Esophagus (tissue), 2 donors: ENCODE results near the gene CCDC107. TPM values are rescaled to one million over a fixed set of nuclear protein-coding genes. Genes with fewer than 3 reads are reported as not detected.

ENCODE experiments used
- H3K27ac ChIP-seq, 2 donors: one replicate each; pipeline ENCODE4 v1.5.1; 2013; ENCODE audit warnings: low read depth in 2 of 2, mild to moderate bottlenecking in 2 of 2, inconsistent platforms in 1 of 2, low read length in 1 of 2, moderate library complexity in 1 of 2
- H3K27me3 ChIP-seq, 2 donors: one replicate each; pipeline ENCODE4 v1.6.1; 2013; ENCODE audit warnings: low read length in 2 of 2, control low read depth in 1 of 2, mild to moderate bottlenecking in 1 of 2; ENCODE audit not compliant: insufficient read depth in 2 of 2, control insufficient read depth in 1 of 2
- H3K36me3 ChIP-seq, 2 donors: one replicate each; pipeline ENCODE4 v1.6.1; 2013; ENCODE audit warnings: low read length in 1 of 2; ENCODE audit not compliant: control insufficient read depth in 2 of 2, insufficient read depth in 2 of 2
- H3K4me1 ChIP-seq, 2 donors: one replicate each; pipeline ENCODE4 v1.6.1; 2013; ENCODE audit warnings: low read length in 1 of 2; ENCODE audit not compliant: control insufficient read depth in 2 of 2, insufficient read depth in 2 of 2
- H3K4me3 ChIP-seq, 2 donors: one replicate each; pipeline ENCODE4 v1.5.1; 2013; ENCODE audit warnings: low read length in 2 of 2, mild to moderate bottlenecking in 2 of 2, low read depth in 1 of 2, moderate library complexity in 1 of 2
- H3K9me3 ChIP-seq, 2 donors: one replicate each; pipeline ENCODE4 v1.6.1; 2013; ENCODE audit warnings: mild to moderate bottlenecking in 2 of 2, low read depth in 1 of 2, low read length in 1 of 2, moderate library complexity in 1 of 2; ENCODE audit not compliant: control insufficient read depth in 2 of 2, insufficient read depth in 1 of 2
- WGBS, 2 donors: extraction: QIAGEN DNeasy Blood & Tissue Kit; methylation state at CpG; one replicate each; pipeline ENCODE4 v1.1.7; 2013; 5-methylcytosine and 5-hydroxymethylcytosine counted together
- polyA plus RNA-seq, 2 donors: library from polyadenylated mRNA; stranded (reverse); fragments of 200-250 nt; gene quantifications; one replicate each; pipeline ENCODE4 v1.2.3, GENCODE V29; 2013
- donor health status: healthy with polysubstance abuse.
- donor health status: Bipolar disorder and iron deficiency.

CCDC107 gene
- polyA plus RNA-seq, 2 donors, result 17.3 to 21.1 TPM

DNA sequence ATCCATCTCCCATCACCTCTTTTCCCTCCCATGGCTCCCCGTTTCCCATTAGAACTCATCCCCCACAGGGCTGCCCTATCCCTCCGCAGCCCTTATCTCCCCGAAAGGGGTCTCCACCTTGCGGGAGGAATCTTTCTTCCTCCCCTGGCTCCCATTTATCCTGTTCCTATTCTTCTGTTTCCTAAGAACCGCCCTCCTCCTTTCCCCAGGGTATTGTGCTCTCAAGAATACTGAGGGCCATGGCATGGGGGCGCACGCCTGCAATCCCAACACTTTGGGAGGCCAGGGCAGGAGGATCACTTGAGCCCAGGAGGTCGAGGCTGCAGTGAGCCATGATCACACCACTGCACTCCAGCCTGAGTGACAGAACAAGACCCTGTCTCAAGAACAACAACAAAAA lies 40.5 kb upstream of the CCDC107 start:
- 75 to 81% methylated on average over 8 of the region's 8 CpGs for WGBS, 2 donors
- Histone ChIP-seq H3K27me3 (no peaks in the 10 kb centered on the region), H3K4me3 (no peak overlapping the region), H3K36me3 (no peaks in the 10 kb centered on the region), H3K4me1 (peaks cover 0 to 6% of the 10 kb centered on the region in 2 donors), H3K9me3 (no peaks in the 10 kb centered on the region), H3K27ac (peak overlapping the region in 1 of 2 donors; percentile 51)

GRCh38 chr9:35618325-35618727 lies 39.8 kb upstream of the CCDC107 start, which contains the start of gene CD72:
Gene CD72 (minus strand): TSS chr9:35618413. CDS start chr9:35618303, 110 bp downstream.
- H3K4me1 ChIP-seq, result peaks cover 0 to 6% of the 10 kb centered on the region in 2 donors
- H3K36me3 ChIP-seq, result no peaks in the 10 kb centered on the region
- no peaks in the 10 kb centered on the region for H3K9me3 ChIP-seq
- H3K4me3 ChIP-seq, result peak within 1 kb of the TSS; percentile 21 to 38
- peak within 1 kb of the TSS; percentile 21 to 51 for H3K27ac ChIP-seq
- 81 to 86% methylated on average over 7 of the region's 7 CpGs for WGBS, 2 donors
- H3K27me3 ChIP-seq, result no peaks in the 10 kb centered on the region

DNA sequence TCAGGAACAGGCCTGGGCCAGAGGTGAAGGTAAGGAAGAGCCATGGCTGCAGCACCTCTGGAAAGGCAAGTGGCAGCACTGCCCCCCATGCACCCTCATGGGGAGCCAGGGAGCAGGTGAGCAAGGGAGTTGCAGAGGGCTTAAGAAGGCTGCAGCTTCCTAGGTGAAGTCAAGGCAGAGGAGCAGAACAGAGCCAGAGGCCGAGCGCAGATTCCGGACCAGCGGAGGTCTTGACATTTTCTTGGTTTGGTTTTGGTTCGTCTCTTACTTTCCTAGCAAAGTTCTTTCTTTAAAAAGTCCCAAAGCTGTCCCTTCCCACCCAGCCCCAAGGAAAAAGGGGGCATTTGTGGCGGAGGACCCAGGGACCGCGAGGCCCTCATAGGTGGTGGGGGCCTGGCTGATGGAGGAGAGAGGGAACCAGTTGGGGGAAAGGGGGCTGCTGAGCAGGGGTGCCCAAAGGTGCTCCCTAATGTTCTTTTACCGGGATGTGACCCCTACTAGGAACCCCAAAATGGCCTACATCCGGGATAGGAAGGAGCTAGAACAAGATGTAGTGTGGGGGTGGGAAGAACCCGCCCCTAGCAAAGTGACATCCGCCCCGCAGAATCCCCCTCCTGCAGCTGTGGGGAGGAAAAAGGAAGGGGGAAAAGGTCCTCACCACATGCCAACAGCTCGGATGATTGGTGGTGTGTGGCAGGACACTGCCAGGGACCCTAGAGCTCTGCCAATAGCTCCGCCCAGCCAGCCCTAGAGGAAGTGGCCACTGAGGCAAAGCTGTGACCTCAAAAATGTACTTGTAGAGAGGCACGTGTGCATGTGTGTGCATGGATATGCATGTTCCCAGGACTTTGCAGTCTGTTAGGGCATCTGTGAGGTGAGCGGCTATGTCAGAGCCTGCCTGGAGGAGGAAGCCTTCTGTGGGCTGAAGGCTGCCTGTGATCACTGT lies 39.0 kb upstream of the CCDC107 start:
- Histone ChIP-seq H3K36me3 (no peaks in the 10 kb centered on the region), H3K4me1 (peaks cover 0 to 6% of the 10 kb centered on the region in 2 donors), H3K27me3 (no peaks in the 10 kb centered on the region), H3K4me3 (no peak overlapping the region), H3K9me3 (no peaks in the 10 kb centered on the region), H3K27ac (peak overlapping the region in 1 of 2 donors; percentile 21)
- 85 to 86% methylated on average over 17 of the region's 17 CpGs for WGBS, 2 donors

DNA sequence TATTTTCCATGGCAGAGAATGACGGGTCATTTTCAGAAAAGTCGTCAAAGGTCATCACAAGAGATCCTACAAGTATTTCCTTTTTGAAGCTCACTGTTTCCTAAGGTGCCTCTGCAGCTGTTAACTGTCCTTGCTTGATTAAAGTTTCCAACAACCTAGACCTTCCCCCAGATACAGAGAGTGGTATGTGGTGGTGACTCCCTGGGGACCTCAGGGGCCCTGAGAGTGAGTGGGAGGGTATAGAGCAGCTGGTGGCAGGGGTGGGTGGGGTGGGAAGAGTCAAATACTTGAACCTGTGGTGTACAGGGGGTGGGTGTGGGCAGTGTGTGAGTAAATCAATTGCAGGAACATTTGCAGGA lies 38.3 kb upstream of the CCDC107 start:
- Histone ChIP-seq H3K4me1 (peaks cover 0 to 6% of the 10 kb centered on the region in 2 donors), H3K27ac (no peak overlapping the region), H3K27me3 (no peaks in the 10 kb centered on the region), H3K36me3 (no peaks in the 10 kb centered on the region), H3K4me3 (no peak overlapping the region), H3K9me3 (no peaks in the 10 kb centered on the region)
- 55 to 59% methylated on average over 2 of the region's 2 CpGs for WGBS, 2 donors

DNA sequence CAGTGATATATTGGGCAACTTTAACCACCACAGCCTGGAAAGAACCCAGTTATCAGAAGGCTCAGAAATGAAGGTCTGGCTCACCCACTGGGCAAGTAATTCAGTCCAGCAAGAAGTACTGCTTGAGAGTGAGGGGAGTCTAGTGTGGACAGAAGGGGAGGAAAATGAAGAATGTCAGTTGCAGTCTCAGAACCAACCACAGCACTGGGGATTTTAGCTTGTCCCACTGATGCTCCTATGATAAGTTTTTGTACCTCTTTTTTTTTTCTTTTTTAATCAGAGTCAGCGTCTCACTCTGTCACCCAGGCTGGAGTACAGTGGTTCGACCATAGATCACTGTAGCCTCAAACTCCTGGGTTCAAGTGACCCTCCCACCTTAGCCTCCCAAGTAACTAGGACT lies 30.5 kb upstream of the CCDC107 start:
- Histone ChIP-seq H3K36me3 (no peaks in the 10 kb centered on the region), H3K9me3 (no peaks in the 10 kb centered on the region), H3K4me3 (no peak overlapping the region), H3K27ac (no peak overlapping the region), H3K27me3 (no peaks in the 10 kb centered on the region), H3K4me1 (no peaks in the 10 kb centered on the region)
- 85 to 89% methylated on average over 2 of the region's 2 CpGs for WGBS, 2 donors

GRCh38 chr9:35628389-35628991 lies 29.6 kb upstream of the CCDC107 start:
- Histone ChIP-seq H3K36me3 (no peaks in the 10 kb centered on the region), H3K9me3 (no peaks in the 10 kb centered on the region), H3K4me1 (no peaks in the 10 kb centered on the region), H3K27ac (no peak overlapping the region), H3K27me3 (no peaks in the 10 kb centered on the region), H3K4me3 (no peak overlapping the region)
- 93 to 98% methylated on average over 6 of the region's 6 CpGs for WGBS, 2 donors

DNA sequence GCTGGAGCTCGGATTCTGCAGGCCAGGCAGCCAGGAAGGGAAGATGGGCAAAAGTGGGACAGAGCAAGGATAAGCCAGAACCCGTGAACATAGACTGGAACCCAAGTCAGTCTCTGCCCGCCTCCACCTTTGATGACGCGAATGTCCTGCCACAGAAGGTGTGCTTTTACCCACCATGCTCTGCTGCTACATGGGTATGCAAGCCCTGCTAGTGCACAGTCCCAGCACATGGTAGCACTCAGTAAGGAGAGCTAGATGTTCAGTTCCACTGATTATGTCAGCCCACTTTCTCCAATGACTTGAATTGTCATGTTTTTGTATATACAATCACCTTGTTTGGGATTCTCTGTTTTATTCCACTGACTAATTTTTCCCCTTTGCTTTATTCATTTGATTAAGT lies 28.5 kb upstream of the CCDC107 start:
- Histone ChIP-seq H3K36me3 (no peaks in the 10 kb centered on the region), H3K4me1 (no peaks in the 10 kb centered on the region), H3K9me3 (no peaks in the 10 kb centered on the region), H3K4me3 (no peak overlapping the region), H3K27me3 (no peaks in the 10 kb centered on the region), H3K27ac (no peak overlapping the region)
- WGBS, 2 donors, result 84 to 89% methylated on average over 5 of the region's 5 CpGs

DNA sequence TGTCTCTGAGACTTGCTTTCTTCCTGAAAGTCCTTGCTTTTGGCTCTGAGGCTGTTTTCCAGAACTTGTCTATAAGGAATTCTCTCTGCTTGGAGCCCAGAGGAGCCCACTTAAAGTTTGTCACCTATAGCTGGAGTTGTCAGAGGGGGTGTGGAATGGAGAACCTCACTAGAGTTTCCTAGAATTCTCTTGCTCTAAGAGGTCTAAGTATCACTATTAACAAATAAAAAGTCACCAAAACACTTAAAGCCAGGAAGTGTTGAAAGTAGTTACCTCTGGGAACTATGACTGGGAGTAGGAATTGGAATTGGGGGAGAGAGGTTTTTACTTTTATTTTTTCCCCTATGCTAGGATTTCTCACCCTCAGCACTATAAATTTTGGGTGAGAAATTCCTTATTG lies 22.4 kb upstream of the CCDC107 start:
- Histone ChIP-seq H3K4me1 (no peaks in the 10 kb centered on the region), H3K4me3 (no peak overlapping the region), H3K27me3 (no peaks in the 10 kb centered on the region), H3K36me3 (peaks cover 0 to 3% of the 10 kb centered on the region in 2 donors), H3K27ac (no peak overlapping the region), H3K9me3 (no peaks in the 10 kb centered on the region)

- Histone ChIP-seq H3K27me3 (no peaks in the 10 kb centered on the region), H3K9me3 (no peaks in the 10 kb centered on the region), H3K27ac (no peak overlapping the region), H3K4me3 (no peak overlapping the region), H3K36me3 (peaks cover 0 to 3% of the 10 kb centered on the region in 2 donors), H3K4me1 (no peaks in the 10 kb centered on the region)
- 81 to 88% methylated on average over 9 of the region's 9 CpGs for WGBS, 2 donors
These were observed 21.8 kb upstream of the CCDC107 start for GRCh38 chr9:35636135-35636876.
